NB4 (cell line): Measurements from ENCODE around the gene BOC.

ENCODE experiments used
- POLR2A ChIP-seq: IDR thresholded peaks from 2 replicates; pipeline ENCODE4 v1.6.1; 2011; ENCODE audit warnings: mild to moderate bottlenecking; ENCODE audit not compliant: insufficient read length; ENCODE audit errors: extremely low read depth
- TF ChIP-seq, protein P1 (sequence below): IDR thresholded peaks from one replicate; pipeline ENCODE4 v1.5.1; 2012; ENCODE audit warnings: low read depth, low read length
- TF ChIP-seq, protein P2 (sequence below): IDR thresholded peaks from 2 replicates; pipeline ENCODE4 v1.6.1; 2011; ENCODE audit warnings: low read depth, low read length

DNA sequence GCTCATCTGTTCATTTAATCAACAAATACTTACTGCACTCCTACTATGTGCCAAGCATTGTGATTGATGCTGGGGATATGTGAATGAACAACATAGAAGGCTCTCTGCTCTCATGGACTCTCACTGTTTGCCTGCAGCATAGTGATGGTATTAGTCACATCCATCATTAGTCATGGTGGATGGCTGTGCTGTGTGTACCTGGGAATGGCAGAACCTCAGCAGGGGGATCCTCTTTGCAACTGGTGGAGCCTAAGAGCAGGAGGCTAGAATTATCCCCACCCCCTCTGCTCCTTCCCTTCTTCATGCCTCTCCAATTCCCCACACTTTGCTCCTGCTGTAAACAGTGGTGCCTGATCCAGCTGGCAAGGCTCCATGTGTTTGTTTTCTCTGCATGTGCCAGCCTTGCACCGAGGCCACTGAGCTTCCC lies 20.5 kb downstream of the BOC start:
- TF ChIP-seq, protein P1, sequence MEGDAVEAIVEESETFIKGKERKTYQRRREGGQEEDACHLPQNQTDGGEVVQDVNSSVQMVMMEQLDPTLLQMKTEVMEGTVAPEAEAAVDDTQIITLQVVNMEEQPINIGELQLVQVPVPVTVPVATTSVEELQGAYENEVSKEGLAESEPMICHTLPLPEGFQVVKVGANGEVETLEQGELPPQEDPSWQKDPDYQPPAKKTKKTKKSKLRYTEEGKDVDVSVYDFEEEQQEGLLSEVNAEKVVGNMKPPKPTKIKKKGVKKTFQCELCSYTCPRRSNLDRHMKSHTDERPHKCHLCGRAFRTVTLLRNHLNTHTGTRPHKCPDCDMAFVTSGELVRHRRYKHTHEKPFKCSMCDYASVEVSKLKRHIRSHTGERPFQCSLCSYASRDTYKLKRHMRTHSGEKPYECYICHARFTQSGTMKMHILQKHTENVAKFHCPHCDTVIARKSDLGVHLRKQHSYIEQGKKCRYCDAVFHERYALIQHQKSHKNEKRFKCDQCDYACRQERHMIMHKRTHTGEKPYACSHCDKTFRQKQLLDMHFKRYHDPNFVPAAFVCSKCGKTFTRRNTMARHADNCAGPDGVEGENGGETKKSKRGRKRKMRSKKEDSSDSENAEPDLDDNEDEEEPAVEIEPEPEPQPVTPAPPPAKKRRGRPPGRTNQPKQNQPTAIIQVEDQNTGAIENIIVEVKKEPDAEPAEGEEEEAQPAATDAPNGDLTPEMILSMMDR: no peak
- no peak for TF ChIP-seq POLR2A
- TF ChIP-seq, protein P2, sequence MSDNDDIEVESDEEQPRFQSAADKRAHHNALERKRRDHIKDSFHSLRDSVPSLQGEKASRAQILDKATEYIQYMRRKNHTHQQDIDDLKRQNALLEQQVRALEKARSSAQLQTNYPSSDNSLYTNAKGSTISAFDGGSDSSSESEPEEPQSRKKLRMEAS: no peak
